Suprapubic skin (tissue), 3 donors: ENCODE results near the gene DPM2.

Source experiments
- POLR2A ChIP-seq, 2 donors: fragments of 450-650 bp; IDR thresholded peaks; one replicate each; pipeline ENCODE4 v1.6.1; 2017; ENCODE audit warnings: antibody characterized with exemption in 2 of 2, mild to moderate bottlenecking in 2 of 2, moderate library complexity in 2 of 2
- TF ChIP-seq, protein P1 (sequence below), 2 donors: fragments of 200-600 bp in 1 of 2; fragments of 450-650 bp in 1 of 2; sonication (generic) in 1 of 2; IDR thresholded peaks; one replicate each; pipeline ENCODE4 v1.5.1; 2016 to 2019; ENCODE audit warnings: antibody characterized with exemption in 2 of 2, mild to moderate bottlenecking in 1 of 2, moderate library complexity in 1 of 2

DNA sequence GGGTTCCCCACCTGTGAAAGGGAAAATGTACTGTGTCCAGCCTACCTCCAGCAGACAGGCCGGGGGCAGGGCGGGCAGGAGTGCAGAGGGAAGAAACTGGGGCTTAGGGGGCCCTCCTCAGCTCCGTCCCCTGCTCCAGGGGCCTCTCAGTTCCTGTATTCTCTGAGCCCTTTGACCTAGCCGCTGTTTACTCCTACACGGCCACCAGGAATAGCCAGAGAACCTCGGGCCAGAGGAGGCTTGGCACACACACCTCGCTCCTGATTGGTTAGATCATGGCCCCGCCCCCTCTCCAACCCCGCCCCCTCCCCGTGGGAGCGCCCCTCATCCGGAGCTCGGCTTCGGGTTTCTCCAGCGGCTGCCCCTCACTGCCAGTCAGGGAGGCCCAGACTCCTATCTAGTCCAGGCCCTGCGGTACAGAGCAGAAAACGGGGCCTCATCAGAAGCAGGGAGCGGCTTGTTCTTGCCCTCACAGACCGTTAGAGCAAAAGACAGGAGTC is 40.4 kb downstream of the DPM2 start:
- TF ChIP-seq, protein P1, sequence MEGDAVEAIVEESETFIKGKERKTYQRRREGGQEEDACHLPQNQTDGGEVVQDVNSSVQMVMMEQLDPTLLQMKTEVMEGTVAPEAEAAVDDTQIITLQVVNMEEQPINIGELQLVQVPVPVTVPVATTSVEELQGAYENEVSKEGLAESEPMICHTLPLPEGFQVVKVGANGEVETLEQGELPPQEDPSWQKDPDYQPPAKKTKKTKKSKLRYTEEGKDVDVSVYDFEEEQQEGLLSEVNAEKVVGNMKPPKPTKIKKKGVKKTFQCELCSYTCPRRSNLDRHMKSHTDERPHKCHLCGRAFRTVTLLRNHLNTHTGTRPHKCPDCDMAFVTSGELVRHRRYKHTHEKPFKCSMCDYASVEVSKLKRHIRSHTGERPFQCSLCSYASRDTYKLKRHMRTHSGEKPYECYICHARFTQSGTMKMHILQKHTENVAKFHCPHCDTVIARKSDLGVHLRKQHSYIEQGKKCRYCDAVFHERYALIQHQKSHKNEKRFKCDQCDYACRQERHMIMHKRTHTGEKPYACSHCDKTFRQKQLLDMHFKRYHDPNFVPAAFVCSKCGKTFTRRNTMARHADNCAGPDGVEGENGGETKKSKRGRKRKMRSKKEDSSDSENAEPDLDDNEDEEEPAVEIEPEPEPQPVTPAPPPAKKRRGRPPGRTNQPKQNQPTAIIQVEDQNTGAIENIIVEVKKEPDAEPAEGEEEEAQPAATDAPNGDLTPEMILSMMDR (IDR thresholded peaks at IDR 0.05), result no peak
- no peak for TF ChIP-seq POLR2A (IDR thresholded peaks at IDR 0.05)
